Small intestine (tissue), 16 donors: ENCODE data around the gene ARMC2. TPM values are rescaled to one million over a fixed set of nuclear protein-coding genes. Genes with fewer than 3 reads are reported as not detected.

ENCODE experiments used
- DNase-seq, 2 donors: peaks; one replicate each; pipeline versions ENCODE4 v3.0.0 to v3.0.0-alpha.2; 2013
- FAIRE-seq: peaks from 2 replicates; lab custom pipeline; 2012; peaks lifted over from hg19 to GRCh38; lab: Jason Lieb, UNC
- H3K27ac ChIP-seq, 3 donors: one replicate each; pipeline ENCODE4 v1.5.1; 2013; ENCODE audit warnings: low read length in 2 of 3, mild to moderate bottlenecking in 2 of 3, control low read depth in 1 of 3, inconsistent platforms in 1 of 3, low read depth in 1 of 3, moderate library complexity in 1 of 3
- H3K27me3 ChIP-seq, 3 donors: one replicate each; pipeline ENCODE4 v1.6.1; 2013; ENCODE audit warnings: low read length in 3 of 3, inconsistent platforms in 1 of 3; ENCODE audit not compliant: control insufficient read depth in 3 of 3, insufficient read depth in 3 of 3
- H3K36me3 ChIP-seq, 3 donors: one replicate each; pipeline ENCODE4 v1.6.1; 2013; ENCODE audit warnings: low read length in 3 of 3, inconsistent platforms in 1 of 3, low read depth in 1 of 3, mild to moderate bottlenecking in 1 of 3, moderate library complexity in 1 of 3; ENCODE audit not compliant: control insufficient read depth in 3 of 3, insufficient read depth in 2 of 3
- H3K4me1 ChIP-seq, 3 donors: one replicate each; pipeline ENCODE4 v1.6.1; 2013; ENCODE audit warnings: low read length in 2 of 3, inconsistent platforms in 1 of 3, low read depth in 1 of 3, mild to moderate bottlenecking in 1 of 3, moderate library complexity in 1 of 3; ENCODE audit not compliant: control insufficient read depth in 3 of 3, insufficient read depth in 2 of 3
- H3K4me3 ChIP-seq, 3 donors: one replicate each; pipeline ENCODE4 v1.5.1; 2013; ENCODE audit warnings: low read length in 3 of 3, control low read depth in 1 of 3, inconsistent platforms in 1 of 3, low read depth in 1 of 3, mild to moderate bottlenecking in 1 of 3, moderate library complexity in 1 of 3
- H3K9me3 ChIP-seq, 2 donors: one replicate each; pipeline ENCODE4 v1.6.1; 2013; ENCODE audit warnings: low read depth in 1 of 2, low read length in 1 of 2; ENCODE audit not compliant: control insufficient read depth in 2 of 2, insufficient read depth in 1 of 2
- WGBS, 3 donors: extraction: QIAGEN DNeasy Blood & Tissue Kit; methylation state at CpG; one replicate each; pipeline ENCODE4 v1.1.7; 2013; 5-methylcytosine and 5-hydroxymethylcytosine counted together
- long read RNA-seq, 10 donors: transcript quantifications; one replicate each; lab custom pipeline, GENCODE V29; 2026
- polyA plus RNA-seq, 4 donors: library from polyadenylated mRNA; stranded (reverse) in 3 of 4; unstranded in 1 of 4; fragments of 200-250 nt in 3 of 4; fragments of 120-200 nt in 1 of 4; gene quantifications; one replicate each; pipeline versions ENCODE4 v1.2.1 to v1.2.3, GENCODE V29; 2013
- donor health status: healthy with polysubstance abuse.
- donor health status: control.
- donor health status: control.
- donor health status: Bipolar disorder and iron deficiency.
- donor health status: healthy.

ARMC2 gene, protein sequence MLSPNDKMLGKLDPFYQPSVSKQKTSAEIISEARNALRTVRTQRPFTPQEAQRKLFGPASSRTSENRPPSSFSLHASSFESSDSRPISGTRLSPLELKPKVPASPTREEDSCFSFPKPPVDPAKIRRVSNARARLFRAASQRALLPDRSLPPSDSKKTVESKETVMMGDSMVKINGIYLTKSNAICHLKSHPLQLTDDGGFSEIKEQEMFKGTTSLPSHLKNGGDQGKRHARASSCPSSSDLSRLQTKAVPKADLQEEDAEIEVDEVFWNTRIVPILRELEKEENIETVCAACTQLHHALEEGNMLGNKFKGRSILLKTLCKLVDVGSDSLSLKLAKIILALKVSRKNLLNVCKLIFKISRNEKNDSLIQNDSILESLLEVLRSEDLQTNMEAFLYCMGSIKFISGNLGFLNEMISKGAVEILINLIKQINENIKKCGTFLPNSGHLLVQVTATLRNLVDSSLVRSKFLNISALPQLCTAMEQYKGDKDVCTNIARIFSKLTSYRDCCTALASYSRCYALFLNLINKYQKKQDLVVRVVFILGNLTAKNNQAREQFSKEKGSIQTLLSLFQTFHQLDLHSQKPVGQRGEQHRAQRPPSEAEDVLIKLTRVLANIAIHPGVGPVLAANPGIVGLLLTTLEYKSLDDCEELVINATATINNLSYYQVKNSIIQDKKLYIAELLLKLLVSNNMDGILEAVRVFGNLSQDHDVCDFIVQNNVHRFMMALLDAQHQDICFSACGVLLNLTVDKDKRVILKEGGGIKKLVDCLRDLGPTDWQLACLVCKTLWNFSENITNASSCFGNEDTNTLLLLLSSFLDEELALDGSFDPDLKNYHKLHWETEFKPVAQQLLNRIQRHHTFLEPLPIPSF
- polyA plus RNA-seq = 1 to 10 TPM in 3 of 4 donors, under 1 TPM in 1; 0.22 to 4.1 (median 2.3) TPM
- long read RNA-seq, donor 1 = 0 reads
- long read RNA-seq, donor 2 = 0 reads
- long read RNA-seq, donor 3 = 0 reads
- long read RNA-seq, donor 4 = 0 reads
- long read RNA-seq, donor 5 = 0 reads
- long read RNA-seq, donor 6 = 0 reads
- long read RNA-seq, donor 7 = 0 reads
- long read RNA-seq, donor 8 = 0 reads
- long read RNA-seq, donor 9 = 0 reads
- long read RNA-seq, donor 10 = 0 reads

DNA sequence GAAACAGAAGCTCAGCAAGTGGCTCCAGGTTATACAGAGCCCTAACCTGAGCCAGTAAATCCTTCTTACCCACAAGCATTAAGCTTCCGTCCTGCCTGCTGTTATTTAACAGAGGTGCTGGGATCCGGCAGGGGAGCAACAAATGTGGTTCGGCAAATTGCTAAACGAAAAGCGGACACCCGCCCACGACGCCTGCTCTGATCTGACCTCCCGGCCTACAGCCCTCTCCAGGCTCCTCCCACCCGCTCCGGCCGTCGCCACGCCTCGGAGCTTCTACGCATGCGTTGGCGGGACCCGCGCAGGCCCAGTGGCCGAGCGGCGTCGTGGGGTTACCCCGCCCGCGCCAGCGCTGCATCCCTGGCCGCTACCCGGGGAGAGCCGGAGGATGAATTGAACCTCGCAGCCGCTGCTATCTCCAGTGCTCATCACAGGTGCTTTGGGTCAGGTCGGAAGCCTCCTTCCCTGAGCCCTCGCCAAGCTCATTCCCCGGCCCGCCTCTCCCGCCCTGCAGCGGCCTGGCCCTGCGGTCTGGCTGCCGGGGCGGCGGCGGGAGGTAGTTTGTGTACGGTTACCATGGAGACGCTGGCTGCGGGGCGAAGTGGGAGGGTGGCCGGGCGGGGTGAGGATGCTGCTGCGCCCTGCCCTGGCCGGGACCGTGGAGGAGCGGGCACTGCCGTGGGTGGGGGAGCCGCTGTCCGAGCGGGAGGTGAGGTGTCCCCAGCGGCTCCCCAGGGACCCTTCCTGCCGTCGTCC is at the start of gene ARMC2:
ARMC2 (plus strand) TSS at position 307 of the 753 bp plus-strand sequence. CDS start 5,846 bp downstream, outside the sequence.
- Histone ChIP-seq H3K9me3 (no peaks in the 10 kb centered on the region), H3K4me1 (peaks cover 2 to 11% (median 6%) of the 10 kb centered on the region in 3 donors), H3K36me3 (no peaks in the 10 kb centered on the region), H3K27ac (peak within 1 kb of the TSS; percentile 32 to 80 (median 39)), H3K27me3 (no peaks in the 10 kb centered on the region), H3K4me3 (peak within 1 kb of the TSS; percentile 68 to 76 (median 70))
- FAIRE-seq (no peak), DNase-seq (peak; percentile 88 to 96)
- 0% methylated on average over 44 to 61 of the region's 61 CpGs for WGBS, 3 donors

GRCh38 chr6:108798670-108799353 is 49.4 kb upstream of the ARMC2 start:
- Histone ChIP-seq H3K9me3 (no peaks in the 10 kb centered on the region), H3K27me3 (no peaks in the 10 kb centered on the region), H3K36me3 (no peaks in the 10 kb centered on the region), H3K27ac (peak overlapping the region in 1 of 3 donors; percentile 36), H3K4me1 (peaks cover 2 to 37% (median 2%) of the 10 kb centered on the region in 3 donors), H3K4me3 (no peak overlapping the region)
- no peak for FAIRE-seq
- WGBS, 3 donors = 69 to 80% (median 74%) methylated on average over 18 of the region's 18 CpGs
- DNase-seq = peak in 1 of 2 donors; percentile 24

GRCh38 chr6:108799354-108799717 is 48.9 kb upstream of the ARMC2 start:
- Histone ChIP-seq H3K4me3 (no peak overlapping the region), H3K27me3 (no peaks in the 10 kb centered on the region), H3K27ac (no peak overlapping the region), H3K36me3 (no peaks in the 10 kb centered on the region), H3K4me1 (peaks cover 2 to 32% (median 2%) of the 10 kb centered on the region in 3 donors), H3K9me3 (no peaks in the 10 kb centered on the region)
- FAIRE-seq = no peak
- no peak for DNase-seq
- 92 to 97% (median 96%) methylated on average over 9 of the region's 9 CpGs for WGBS, 3 donors

GRCh38 chr6:108799791-108800190 is 48.4 kb upstream of the ARMC2 start:
- Histone ChIP-seq H3K36me3 (no peaks in the 10 kb centered on the region), H3K4me1 (peaks cover 2 to 27% (median 2%) of the 10 kb centered on the region in 3 donors), H3K9me3 (no peaks in the 10 kb centered on the region), H3K27ac (no peak overlapping the region), H3K27me3 (no peaks in the 10 kb centered on the region), H3K4me3 (no peak overlapping the region)
- FAIRE-seq (no peak), DNase-seq (no peak)
- WGBS, 3 donors = 88 to 100% (median 96%) methylated on average over 1 of the region's 1 CpG

DNA sequence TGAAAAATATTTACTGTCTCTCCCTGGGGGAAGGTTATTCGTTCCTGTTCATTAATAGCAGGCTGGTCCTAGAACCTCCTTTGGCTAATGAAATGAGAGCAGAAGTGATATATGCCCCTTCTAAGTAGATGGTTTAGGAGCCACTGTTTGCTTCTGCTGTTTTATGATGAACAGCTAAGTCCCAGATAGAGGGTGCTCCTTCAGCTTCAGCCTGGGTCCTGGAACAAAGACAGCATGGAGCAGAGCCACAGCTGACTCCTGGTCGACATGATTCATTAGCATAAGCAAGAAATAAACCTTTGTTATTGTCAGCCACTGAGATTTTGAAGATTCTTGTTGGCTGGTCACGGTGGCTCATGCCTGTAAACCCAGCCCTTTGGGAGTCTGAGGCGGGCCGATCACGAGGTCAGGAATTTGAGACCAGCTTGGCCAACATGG is 47.8 kb upstream of the ARMC2 start:
- Histone ChIP-seq H3K9me3 (no peaks in the 10 kb centered on the region), H3K36me3 (no peaks in the 10 kb centered on the region), H3K27me3 (no peaks in the 10 kb centered on the region), H3K27ac (no peak overlapping the region), H3K4me3 (no peak overlapping the region), H3K4me1 (peaks cover 0 to 23% (median 2%) of the 10 kb centered on the region in 3 donors)
- DNase-seq (no peak), FAIRE-seq (no peak)
- WGBS, 3 donors = 75 to 82% (median 79%) methylated on average over 6 of the region's 6 CpGs

- Histone ChIP-seq H3K27me3 (no peaks in the 10 kb centered on the region), H3K27ac (no peak overlapping the region), H3K9me3 (no peaks in the 10 kb centered on the region), H3K4me1 (peaks cover 0 to 23% (median 2%) of the 10 kb centered on the region in 3 donors), H3K4me3 (no peak overlapping the region), H3K36me3 (no peaks in the 10 kb centered on the region)
- DNase-seq = no peak
- no peak for FAIRE-seq
- WGBS, 3 donors = 24 to 66% (median 51%) methylated on average over 2 of the region's 2 CpGs
These were observed 46.9 kb upstream of the ARMC2 start for GRCh38 chr6:108801366-108801765.

DNA sequence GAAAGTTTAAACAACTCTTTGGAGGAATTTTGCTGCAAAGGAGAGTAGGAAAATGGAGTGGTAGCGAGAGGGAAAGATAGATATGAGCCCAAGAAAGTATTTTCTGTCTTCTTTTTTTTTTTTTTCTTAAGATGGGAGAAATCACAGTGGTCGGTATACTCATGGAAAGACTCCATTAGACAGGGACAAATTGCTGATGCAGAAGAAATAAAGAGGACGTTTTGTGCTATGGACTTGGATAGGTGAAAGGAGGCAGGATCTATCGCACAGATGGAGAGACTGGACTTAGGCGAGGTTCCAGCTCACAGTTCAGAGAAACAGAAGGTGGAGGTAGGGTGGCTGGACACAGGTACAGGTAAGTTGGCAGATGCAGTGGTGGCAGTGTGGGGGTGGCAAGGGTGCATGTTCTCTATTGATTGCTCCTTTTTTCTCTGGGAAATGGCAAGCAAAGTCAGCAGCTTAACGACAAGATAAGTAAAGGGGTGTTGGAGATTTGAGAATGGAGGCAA is 44.2 kb upstream of the ARMC2 start:
- DNase-seq = no peak
- H3K36me3 ChIP-seq = no peaks in the 10 kb centered on the region
- no peaks in the 10 kb centered on the region for H3K4me1 ChIP-seq
- H3K9me3 ChIP-seq = no peaks in the 10 kb centered on the region
- H3K27me3 ChIP-seq = no peaks in the 10 kb centered on the region
- 90 to 95% (median 92%) methylated on average over 6 of the region's 6 CpGs for WGBS, 3 donors
- no peak overlapping the region for H3K4me3 ChIP-seq
- no peak for FAIRE-seq
- H3K27ac ChIP-seq = no peak overlapping the region
